ENCODE results near the gene LNPK.

The LNPK gene

DNA sequence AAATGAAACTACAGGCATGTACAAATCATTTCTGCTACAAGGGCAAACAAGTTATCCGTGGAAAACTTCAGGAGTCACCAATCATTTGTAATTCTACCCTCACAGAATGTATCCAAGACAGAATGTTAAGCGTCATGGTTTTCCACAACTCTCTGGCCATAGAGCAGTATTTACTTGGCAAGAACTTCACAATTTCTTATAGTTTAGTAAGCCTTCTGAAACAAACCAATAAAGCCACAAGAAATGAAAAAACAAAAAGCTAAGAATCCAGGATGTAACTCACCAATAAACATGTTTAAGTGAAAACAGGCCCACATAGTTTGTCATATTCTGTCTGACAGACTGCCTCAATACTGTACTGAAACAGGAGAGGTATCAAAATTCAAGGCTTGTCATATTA is 70.3 kb downstream of the LNPK start:
- peaks cover 3 to 17% (median 6%) of the 10 kb centered on the region in 4 experiments for H3K36me3 ChIP-seq (ENCODE audit: control insufficient read depth in 4 of 4, insufficient read depth in 4 of 4, low read length in 3 of 4)
- H3K27ac ChIP-seq (ENCODE audit: insufficient read depth in 1 of 2, low read depth in 1 of 2, low read length in 2 of 2, poor library complexity in 1 of 2, severe bottlenecking in 2 of 2): no peak overlapping the region
- H3K4me1 ChIP-seq (ENCODE audit: control extremely low read depth in 1 of 4, control insufficient read depth in 4 of 4, insufficient read depth in 4 of 4, low read length in 3 of 4): no peaks in the 10 kb centered on the region
- no peaks in the 10 kb centered on the region for H3K9me3 ChIP-seq (ENCODE audit: control extremely low read depth in 1 of 5, control insufficient read depth in 4 of 5, insufficient read depth in 2 of 5, low read depth in 1 of 5, low read length in 4 of 5)
- DNase-seq: no peak
- ChIA-PET POLR2A (no interaction called here), CTCF (no interaction called here)
- no peaks in the 10 kb centered on the region for H3K27me3 ChIP-seq (replicated peaks in 2 of 5; ENCODE audit: control insufficient read depth in 4 of 5, insufficient read depth in 5 of 5, low read length in 4 of 5)
- H3K4me3 ChIP-seq (ENCODE audit: control insufficient read depth in 1 of 7, extremely low read depth in 1 of 7, insufficient read depth in 4 of 7, low read depth in 2 of 7, low read length in 6 of 7): no peak overlapping the region
- 100% methylated on average over 2 of the region's 2 CpGs for WGBS (ENCODE audit: insufficient coverage)

DNA sequence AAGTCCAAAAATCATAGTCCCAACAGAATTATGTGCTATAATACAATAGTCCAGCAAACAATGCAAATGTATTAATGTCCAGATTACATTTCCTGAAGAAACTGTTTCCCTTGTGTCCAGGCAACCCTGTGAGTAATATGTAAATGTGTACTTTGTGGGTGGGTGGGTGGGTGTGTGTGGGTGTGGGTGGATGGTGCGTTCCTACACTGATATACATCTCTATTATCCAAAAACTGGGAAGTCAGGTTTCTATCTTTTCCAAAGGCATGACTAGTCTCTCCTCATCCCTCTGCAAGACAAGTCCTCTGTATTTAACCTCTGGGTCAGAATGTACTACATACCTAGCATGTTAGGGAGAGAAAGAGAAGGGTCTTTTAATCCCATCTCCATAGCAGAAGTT is 71.6 kb downstream of the LNPK start:
- no peaks in the 10 kb centered on the region for H3K9me3 ChIP-seq (ENCODE audit: control extremely low read depth in 1 of 5, control insufficient read depth in 4 of 5, insufficient read depth in 2 of 5, low read depth in 1 of 5, low read length in 4 of 5)
- H3K4me1 ChIP-seq (ENCODE audit: control extremely low read depth in 1 of 4, control insufficient read depth in 4 of 4, insufficient read depth in 4 of 4, low read length in 3 of 4): no peaks in the 10 kb centered on the region
- H3K36me3 ChIP-seq (ENCODE audit: control insufficient read depth in 4 of 4, insufficient read depth in 4 of 4, low read length in 3 of 4): peaks cover 3 to 18% (median 4%) of the 10 kb centered on the region in 4 experiments
- no peak overlapping the region for H3K27ac ChIP-seq (ENCODE audit: insufficient read depth in 1 of 2, low read depth in 1 of 2, low read length in 2 of 2, poor library complexity in 1 of 2, severe bottlenecking in 2 of 2)
- no peaks in the 10 kb centered on the region for H3K27me3 ChIP-seq (replicated peaks in 2 of 5; ENCODE audit: control insufficient read depth in 4 of 5, insufficient read depth in 5 of 5, low read length in 4 of 5)
- no peak overlapping the region for H3K4me3 ChIP-seq (ENCODE audit: control insufficient read depth in 1 of 7, extremely low read depth in 1 of 7, insufficient read depth in 4 of 7, low read depth in 2 of 7, low read length in 6 of 7)
- CTCF ChIA-PET: interaction anchor here (0.7 kb wide), 1 partner anchor 25 kb away, joined by 3 read pairs; no protein-coding TSS in a partner anchor
- WGBS (ENCODE audit: insufficient coverage): no CpG with 5 or more reads among the region's 1 CpG
- POLR2A ChIA-PET: no interaction called here
- DNase-seq: no peak

- Histone ChIP-seq H3K36me3 (ENCODE audit: control insufficient read depth in 4 of 4, insufficient read depth in 4 of 4, low read length in 3 of 4) (peaks cover 2 to 20% (median 3%) of the 10 kb centered on the region in 4 experiments), H3K27ac (ENCODE audit: insufficient read depth in 1 of 2, low read depth in 1 of 2, low read length in 2 of 2, poor library complexity in 1 of 2, severe bottlenecking in 2 of 2) (no peak overlapping the region), H3K9me3 (ENCODE audit: control extremely low read depth in 1 of 5, control insufficient read depth in 4 of 5, insufficient read depth in 2 of 5, low read depth in 1 of 5, low read length in 4 of 5) (no peaks in the 10 kb centered on the region), H3K4me3 (ENCODE audit: control insufficient read depth in 1 of 7, extremely low read depth in 1 of 7, insufficient read depth in 4 of 7, low read depth in 2 of 7, low read length in 6 of 7) (no peak overlapping the region), H3K4me1 (ENCODE audit: control extremely low read depth in 1 of 4, control insufficient read depth in 4 of 4, insufficient read depth in 4 of 4, low read length in 3 of 4) (no peaks in the 10 kb centered on the region), H3K27me3 (replicated peaks in 2 of 5; ENCODE audit: control insufficient read depth in 4 of 5, insufficient read depth in 5 of 5, low read length in 4 of 5) (no peaks in the 10 kb centered on the region)
- POLR2A ChIA-PET: no interaction called here
- CTCF ChIA-PET: interaction anchor here (0.7 kb wide), 1 partner anchor 24 kb away, joined by 3 read pairs; no protein-coding TSS in a partner anchor
- no peak for DNase-seq
- WGBS (ENCODE audit: insufficient coverage): 89% methylated on average over 3 of the region's 5 CpGs
Observed at GRCh38 chr2:175929850-175930249, 72.2 kb downstream of the LNPK start.

- POLR2A ChIA-PET: no interaction called here
- CTCF ChIA-PET: no interaction called here
- DNase-seq: no peak
- Histone ChIP-seq H3K27me3 (replicated peaks in 2 of 5; ENCODE audit: control insufficient read depth in 4 of 5, insufficient read depth in 5 of 5, low read length in 4 of 5) (no peaks in the 10 kb centered on the region), H3K27ac (ENCODE audit: insufficient read depth in 1 of 2, low read depth in 1 of 2, low read length in 2 of 2, poor library complexity in 1 of 2, severe bottlenecking in 2 of 2) (no peak overlapping the region), H3K9me3 (ENCODE audit: control extremely low read depth in 1 of 5, control insufficient read depth in 4 of 5, insufficient read depth in 2 of 5, low read depth in 1 of 5, low read length in 4 of 5) (no peaks in the 10 kb centered on the region), H3K36me3 (ENCODE audit: control insufficient read depth in 4 of 4, insufficient read depth in 4 of 4, low read length in 3 of 4) (peaks cover 0 to 17% (median 2%) of the 10 kb centered on the region in 4 experiments), H3K4me1 (ENCODE audit: control extremely low read depth in 1 of 4, control insufficient read depth in 4 of 4, insufficient read depth in 4 of 4, low read length in 3 of 4) (no peaks in the 10 kb centered on the region), H3K4me3 (ENCODE audit: control insufficient read depth in 1 of 7, extremely low read depth in 1 of 7, insufficient read depth in 4 of 7, low read depth in 2 of 7, low read length in 6 of 7) (no peak overlapping the region)
- 93% methylated on average over 2 of the region's 2 CpGs for WGBS (ENCODE audit: insufficient coverage)
Observed at GRCh38 chr2:175926272-175926671, 75.8 kb downstream of the LNPK start.

- Histone ChIP-seq H3K4me3 (ENCODE audit: control insufficient read depth in 1 of 7, extremely low read depth in 1 of 7, insufficient read depth in 4 of 7, low read depth in 2 of 7, low read length in 6 of 7) (no peak overlapping the region), H3K4me1 (ENCODE audit: control extremely low read depth in 1 of 4, control insufficient read depth in 4 of 4, insufficient read depth in 4 of 4, low read length in 3 of 4) (no peaks in the 10 kb centered on the region), H3K27ac (ENCODE audit: insufficient read depth in 1 of 2, low read depth in 1 of 2, low read length in 2 of 2, poor library complexity in 1 of 2, severe bottlenecking in 2 of 2) (no peak overlapping the region), H3K36me3 (ENCODE audit: control insufficient read depth in 4 of 4, insufficient read depth in 4 of 4, low read length in 3 of 4) (peaks cover 0 to 7% (median 1%) of the 10 kb centered on the region in 4 experiments), H3K9me3 (ENCODE audit: control extremely low read depth in 1 of 5, control insufficient read depth in 4 of 5, insufficient read depth in 2 of 5, low read depth in 1 of 5, low read length in 4 of 5) (no peaks in the 10 kb centered on the region), H3K27me3 (replicated peaks in 2 of 5; ENCODE audit: control insufficient read depth in 4 of 5, insufficient read depth in 5 of 5, low read length in 4 of 5) (no peaks in the 10 kb centered on the region)
- WGBS (ENCODE audit: insufficient coverage): 100% methylated on average over 2 of the region's 2 CpGs
- ChIA-PET POLR2A (no interaction called here), CTCF (no interaction called here)
- DNase-seq: no peak
Observed at GRCh38 chr2:175922160-175922559, 79.9 kb downstream of the LNPK start.

- ChIA-PET CTCF (no interaction called here), POLR2A (interaction anchor here (0.6 kb wide), 1 partner anchor 752 kb away, joined by 3 read pairs; no protein-coding TSS in a partner anchor)
- no peak for DNase-seq
- H3K4me1 ChIP-seq (ENCODE audit: control extremely low read depth in 1 of 4, control insufficient read depth in 4 of 4, insufficient read depth in 4 of 4, low read length in 3 of 4): no peaks in the 10 kb centered on the region
- H3K4me3 ChIP-seq (ENCODE audit: control insufficient read depth in 1 of 7, extremely low read depth in 1 of 7, insufficient read depth in 4 of 7, low read depth in 2 of 7, low read length in 6 of 7): no peak overlapping the region
- no peaks in the 10 kb centered on the region for H3K9me3 ChIP-seq (ENCODE audit: control extremely low read depth in 1 of 5, control insufficient read depth in 4 of 5, insufficient read depth in 2 of 5, low read depth in 1 of 5, low read length in 4 of 5)
- H3K27ac ChIP-seq (ENCODE audit: insufficient read depth in 1 of 2, low read depth in 1 of 2, low read length in 2 of 2, poor library complexity in 1 of 2, severe bottlenecking in 2 of 2): no peak overlapping the region
- no peaks in the 10 kb centered on the region for H3K36me3 ChIP-seq (ENCODE audit: control insufficient read depth in 4 of 4, insufficient read depth in 4 of 4, low read length in 3 of 4)
- no peaks in the 10 kb centered on the region for H3K27me3 ChIP-seq (replicated peaks in 2 of 5; ENCODE audit: control insufficient read depth in 4 of 5, insufficient read depth in 5 of 5, low read length in 4 of 5)
- 65% methylated on average over 2 of the region's 3 CpGs for WGBS (ENCODE audit: insufficient coverage)
Observed at GRCh38 chr2:175918935-175919334, 83.1 kb downstream of the LNPK start.

GRCh38 chr2:175914846-175915245 is 87.2 kb downstream of the LNPK start:
- POLR2A ChIA-PET: no interaction called here
- no peaks in the 10 kb centered on the region for H3K4me1 ChIP-seq (ENCODE audit: control extremely low read depth in 1 of 4, control insufficient read depth in 4 of 4, insufficient read depth in 4 of 4, low read length in 3 of 4)
- DNase-seq: no peak
- CTCF ChIA-PET: no interaction called here
- H3K27ac ChIP-seq (ENCODE audit: insufficient read depth in 1 of 2, low read depth in 1 of 2, low read length in 2 of 2, poor library complexity in 1 of 2, severe bottlenecking in 2 of 2): no peak overlapping the region
- no peaks in the 10 kb centered on the region for H3K9me3 ChIP-seq (ENCODE audit: control extremely low read depth in 1 of 5, control insufficient read depth in 4 of 5, insufficient read depth in 2 of 5, low read depth in 1 of 5, low read length in 4 of 5)
- no peak overlapping the region for H3K4me3 ChIP-seq (ENCODE audit: control insufficient read depth in 1 of 7, extremely low read depth in 1 of 7, insufficient read depth in 4 of 7, low read depth in 2 of 7, low read length in 6 of 7)
- no CpG with 5 or more reads among the region's 3 CpGs for WGBS (ENCODE audit: insufficient coverage)
- H3K36me3 ChIP-seq (ENCODE audit: control insufficient read depth in 4 of 4, insufficient read depth in 4 of 4, low read length in 3 of 4): no peaks in the 10 kb centered on the region
- H3K27me3 ChIP-seq (replicated peaks in 2 of 5; ENCODE audit: control insufficient read depth in 4 of 5, insufficient read depth in 5 of 5, low read length in 4 of 5): no peaks in the 10 kb centered on the region
